ENCODE measurements around the gene CLIC5.

The CLIC5 gene

GRCh38 chr6:45881705-45882467 lies 133.8 kb downstream of the CLIC5 start:
- DNase-seq, result no peak

GRCh38 chr6:45880676-45881075 lies 135.0 kb downstream of the CLIC5 start:
- no peak for DNase-seq

GRCh38 chr6:45880159-45880558 lies 135.5 kb downstream of the CLIC5 start:
- no peak for DNase-seq

- no peak for DNase-seq
These were observed 137.6 kb downstream of the CLIC5 start for GRCh38 chr6:45877970-45878590.

- no peak for DNase-seq
These were observed 142.8 kb downstream of the CLIC5 start for GRCh38 chr6:45872827-45873365.

- no peak for DNase-seq
These were observed 145.1 kb downstream of the CLIC5 start for GRCh38 chr6:45870531-45870930.

GRCh38 chr6:45864651-45865050 lies 151.0 kb downstream of the CLIC5 start:
- no peak for DNase-seq

- no peak for DNase-seq
These were observed 157.0 kb downstream of the CLIC5 start for GRCh38 chr6:45858691-45859090.

- DNase-seq, result no peak
These were observed 157.8 kb downstream of the CLIC5 start for GRCh38 chr6:45857827-45858226.

- no peak for DNase-seq
These were observed 159.8 kb downstream of the CLIC5 start for GRCh38 chr6:45855642-45856394.

GRCh38 chr6:45854149-45854742 lies 161.4 kb downstream of the CLIC5 start:
- no peak for DNase-seq

GRCh38 chr6:45851034-45851400 lies 164.6 kb downstream of the CLIC5 start:
- no peak for DNase-seq

GRCh38 chr6:45850378-45851033 lies 165.2 kb downstream of the CLIC5 start:
- no peak for DNase-seq

GRCh38 chr6:45845567-45845966 lies 170.1 kb downstream of the CLIC5 start:
- DNase-seq, result no peak

GRCh38 chr6:45844986-45845385 lies 170.7 kb downstream of the CLIC5 start:
- DNase-seq, result no peak

GRCh38 chr6:45843848-45844521 lies 171.7 kb downstream of the CLIC5 start:
- DNase-seq, result no peak

GRCh38 chr6:45841062-45841461 lies 174.6 kb downstream of the CLIC5 start:
- DNase-seq, result no peak

- DNase-seq, result no peak
These were observed 176.7 kb downstream of the CLIC5 start for GRCh38 chr6:45838996-45839395.

GRCh38 chr6:45838451-45838850 lies 177.2 kb downstream of the CLIC5 start:
- DNase-seq, result no peak

GRCh38 chr6:45837541-45838200 lies 178.0 kb downstream of the CLIC5 start:
- no peak for DNase-seq

- DNase-seq, result no peak
These were observed 178.7 kb downstream of the CLIC5 start for GRCh38 chr6:45836984-45837383.

GRCh38 chr6:45836438-45836824 lies 179.2 kb downstream of the CLIC5 start:
- no peak for DNase-seq

Measured in activated CD8-positive, alpha-beta memory T cell treated with anti-CD3 and anti-CD28 coated beads for 24 hours (primary cell).